MCF 10A (cell line): ENCODE results near the gene CD79A. TPM values are rescaled to one million over a fixed set of nuclear protein-coding genes. Genes with fewer than 3 reads are reported as not detected.

Experiments
- BruUV-seq: library from RNA; stranded (reverse); fragments of 400-500 nt; replicated peaks from 2 replicates; lab custom pipeline; 2021; lab: Mats Ljungman, UMichigan
- CTCF ChIA-PET: fragments of 300-600 bp; sonication (Branson Sonifier 250); formaldehyde crosslinking; extraction: SDS; loops from one replicate; lab custom pipeline; 2021; ENCODE audit warnings: antibody characterized with exemption, inconsistent platforms; lab: Yijun Ruan, JAX
- POLR2A ChIA-PET: fragments of 300-600, 350-650 bp; sonication (Branson Sonifier 250); formaldehyde crosslinking; extraction: SDS; loops from one replicate; lab custom pipeline; 2020; ENCODE audit warnings: antibody characterized with exemption, inconsistent platforms; lab: Yijun Ruan, JAX
- DNase-seq: peaks from one replicate; pipeline ENCODE4 v3.0.0-alpha.2; 2018; ENCODE audit not compliant: unreplicated experiment
- H3K27ac Mint-ChIP-seq: one replicate; pipeline ENCODE4 v1.8.0; 2022; ENCODE audit warnings: mild to moderate bottlenecking, low read depth, mixed read lengths; ENCODE audit not compliant: unreplicated experiment
- H3K27me3 Mint-ChIP-seq: one replicate; pipeline ENCODE4 v1.8.0; 2022; ENCODE audit warnings: mixed read lengths; ENCODE audit not compliant: insufficient read depth, unreplicated experiment
- H3K36me3 Mint-ChIP-seq: one replicate; pipeline ENCODE4 v1.8.0; 2022; ENCODE audit warnings: mild to moderate bottlenecking, moderate library complexity, mixed read lengths; ENCODE audit not compliant: insufficient read depth, unreplicated experiment
- H3K4me1 Mint-ChIP-seq: one replicate; pipeline ENCODE4 v1.8.0; 2022; ENCODE audit warnings: mixed read lengths; ENCODE audit not compliant: insufficient read depth, unreplicated experiment
- H3K4me3 Mint-ChIP-seq: one replicate; pipeline ENCODE4 v1.8.0; 2022; ENCODE audit warnings: mild to moderate bottlenecking, moderate library complexity, mixed read lengths; ENCODE audit not compliant: unreplicated experiment
- H3K9me3 Mint-ChIP-seq: one replicate; pipeline ENCODE4 v1.8.0; 2022; ENCODE audit warnings: mixed read lengths; ENCODE audit not compliant: unreplicated experiment
- CTCF ChIP-seq: fragments of 200-600 bp; IDR thresholded peaks from one replicate; pipeline ENCODE4 v1.8.0; 2022; ENCODE audit warnings: antibody characterized with exemption, mild to moderate bottlenecking; ENCODE audit not compliant: unreplicated experiment
- intact Hi-C: fragments of 100-400 bp; cut with micrococcal nuclease; formaldehyde crosslinking; loops from 2 replicates; pipeline ENCODE4 v1.14.1; 2022
- total RNA-seq: library from RNA; stranded (reverse); gene quantifications from 2 replicates; pipeline ENCODE4 v1.2.3, GENCODE V29; 2022

Gene CD79A
- total RNA-seq, 1 experiment from 2014 or later, result not detected

GRCh38 chr19:41879670-41880328 lies 2.7 kb downstream of the CD79A start:
- CTCF ChIA-PET, result no interaction called here
- no peak for DNase-seq
- POLR2A ChIA-PET, result interaction anchor here (0.6 to 0.9 kb wide), 2 partner anchors 20 to 1386 kb away, joined by 3 read pairs; partner anchors contain the start of gene RPS19
- H3K27me3 Mint-ChIP-seq, result no peaks in the 10 kb centered on the region
- no peak overlapping the region for H3K27ac Mint-ChIP-seq
- no peak for TF ChIP-seq CTCF
- BruUV-seq, result no TSS peak
- peaks cover 9% of the 10 kb centered on the region for H3K4me1 Mint-ChIP-seq
- H3K9me3 Mint-ChIP-seq, result no peaks in the 10 kb centered on the region
- peaks cover 18% of the 10 kb centered on the region for H3K36me3 Mint-ChIP-seq
- no peak overlapping the region for H3K4me3 Mint-ChIP-seq
- intact Hi-C loops, result no loop called here

- H3K4me1 Mint-ChIP-seq, result peaks cover 14% of the 10 kb centered on the region
- no TSS peak for BruUV-seq
- CTCF ChIA-PET, result interaction anchor here (0.5 to 0.8 kb wide), 2 partner anchors 12 to 72 kb away, joined by 3 to 6 read pairs; no protein-coding TSS in a partner anchor
- POLR2A ChIA-PET, result interaction anchor here (0.6 to 0.9 kb wide), 2 partner anchors 20 to 1386 kb away, joined by 3 read pairs; partner anchors contain the start of gene RPS19
- H3K4me3 Mint-ChIP-seq, result no peak overlapping the region
- no peaks in the 10 kb centered on the region for H3K27me3 Mint-ChIP-seq
- H3K9me3 Mint-ChIP-seq, result no peaks in the 10 kb centered on the region
- no peak for TF ChIP-seq CTCF
- intact Hi-C loops, result no loop called here
- H3K36me3 Mint-ChIP-seq, result peaks cover 13% of the 10 kb centered on the region
- DNase-seq, result no peak
- no peak overlapping the region for H3K27ac Mint-ChIP-seq
These were observed 3.2 kb downstream of the CD79A start for GRCh38 chr19:41880329-41880708.

- CTCF ChIA-PET, result interaction anchor here (0.5 to 2.0 kb wide), 6 partner anchors 9 to 329 kb away, joined by 3 to 6 read pairs (median 4); no protein-coding TSS in a partner anchor
- no peaks in the 10 kb centered on the region for H3K9me3 Mint-ChIP-seq
- H3K4me3 Mint-ChIP-seq, result peak within 1 kb of the TSS; percentile 77
- TSS peak; percentile 26 for BruUV-seq
- no peak for TF ChIP-seq CTCF
- peak; percentile 49 for DNase-seq
- H3K27ac Mint-ChIP-seq, result peak within 1 kb of the TSS; percentile 95
- POLR2A ChIA-PET, result interaction anchor here (0.6 to 9.8 kb wide), 10 partner anchors 9 to 194 kb away, joined by 3 to 125 read pairs (median 8); partner anchors contain the start of genes RABAC1, RPS19 and ZNF574
- H3K4me1 Mint-ChIP-seq, result peaks cover 24% of the 10 kb centered on the region
- H3K27me3 Mint-ChIP-seq, result no peaks in the 10 kb centered on the region
- intact Hi-C loops, result no loop called here
- peaks cover 15% of the 10 kb centered on the region for H3K36me3 Mint-ChIP-seq
These were observed 5.7 kb downstream of the CD79A start, which contains the start of gene ARHGEF1 for GRCh38 chr19:41882568-41883462. Gene ARHGEF1, plus strand, starts transcription at chr19:41883184. Its CDS starts 4,899 bp downstream, at chr19:41888083.

GRCh38 chr19:41883463-41883820 lies 6.4 kb downstream of the CD79A start:
- no peak for TF ChIP-seq CTCF
- POLR2A ChIA-PET, result interaction anchor here (0.6 to 9.8 kb wide), 11 partner anchors 10 to 361 kb away, joined by 3 to 125 read pairs (median 5); partner anchors contain the start of genes GSK3A, RABAC1, RPS19 and ZNF574
- no peaks in the 10 kb centered on the region for H3K27me3 Mint-ChIP-seq
- peak overlapping the region; percentile 77 for H3K4me3 Mint-ChIP-seq
- H3K27ac Mint-ChIP-seq, result peak overlapping the region; percentile 95
- H3K36me3 Mint-ChIP-seq, result peaks cover 20% of the 10 kb centered on the region
- H3K9me3 Mint-ChIP-seq, result no peaks in the 10 kb centered on the region
- TSS peak; percentile 87 for BruUV-seq
- no peak for DNase-seq
- CTCF ChIA-PET, result interaction anchor here (0.5 to 2.0 kb wide), 4 partner anchors 10 to 330 kb away, joined by 3 to 6 read pairs (median 4); no protein-coding TSS in a partner anchor
- H3K4me1 Mint-ChIP-seq, result peaks cover 30% of the 10 kb centered on the region
- intact Hi-C loops, result no loop called here
